Ovary (tissue), 9 donors: ENCODE measurements around the gene TMED7. TPM values are rescaled to one million over a fixed set of nuclear protein-coding genes. Genes with fewer than 3 reads are reported as not detected.

Experiments used
- DNase-seq, 5 donors: peaks; one replicate each; pipeline ENCODE4 v3.0.0-alpha.2; 2019 to 2020
- H3K27ac ChIP-seq, 2 donors: fragments of 200-600 bp; one replicate each; pipeline versions ENCODE4 v1.5.1 to v1.8.0; 2019 to 2022
- H3K27me3 ChIP-seq: fragments of 200-600 bp; one replicate; pipeline ENCODE4 v1.8.0; 2022
- H3K36me3 ChIP-seq: fragments of 200-600 bp; sonication (generic); one replicate; pipeline ENCODE4 v1.5.1; 2019
- H3K4me1 ChIP-seq: one replicate; pipeline ENCODE4 v1.8.1; 2013; ENCODE audit warnings: mild to moderate bottlenecking, moderate library complexity; ENCODE audit not compliant: insufficient read depth
- H3K4me3 ChIP-seq: fragments of 200-600 bp; sonication (generic); one replicate; pipeline ENCODE4 v1.5.1; 2017
- H3K9me3 ChIP-seq, 2 donors: fragments of 200-600 bp in 1 of 2; sonication (generic) in 1 of 2; one replicate each; pipeline versions ENCODE4 v1.5.1 to v1.8.1; 2013 to 2019; ENCODE audit warnings: mild to moderate bottlenecking in 1 of 2, moderate library complexity in 1 of 2
- CTCF ChIP-seq, 3 donors: fragments of 450-650 bp in 2 of 3; fragments of 200-600 bp in 1 of 3; IDR thresholded peaks; one replicate each; pipeline versions ENCODE4 v1.5.1 to v1.8.0; 2016 to 2022; ENCODE audit warnings: antibody characterized with exemption in 3 of 3, mild to moderate bottlenecking in 1 of 3
- EP300 ChIP-seq: sonication (generic); formaldehyde crosslinking; IDR thresholded peaks from one replicate; pipeline ENCODE4 v1.6.1; 2017; ENCODE audit warnings: antibody characterized with exemption
- POLR2A ChIP-seq: fragments of 450-650 bp; IDR thresholded peaks from one replicate; pipeline ENCODE4 v1.6.1; 2017; ENCODE audit warnings: antibody characterized with exemption, mild to moderate bottlenecking, moderate library complexity
- WGBS, 3 donors: extraction: QIAGEN DNeasy Blood & Tissue Kit in 1 of 3; methylation state at CpG; one replicate each; pipeline versions ENCODE4 v1.1.5 to v1.1.7; 2013 to 2017; 5-methylcytosine and 5-hydroxymethylcytosine counted together
- intact Hi-C, 4 donors: fragments of 100-400 bp; cut with DNase I; formaldehyde crosslinking; loops; one replicate each; pipeline versions ENCODE4 v1.11.0 to v1.15.1; 2022 to 2023
- polyA plus RNA-seq, 2 donors: library from polyadenylated mRNA; stranded (reverse); fragments of 200-250 nt in 1 of 2; fragments of 350-450 nt in 1 of 2; fragmentation: Illumina TruSeq in 1 of 2; extraction: RNeasy Lipid Tissue Mini Kit (QIAGEN cat#74804) in 1 of 2; gene quantifications; one replicate each; pipeline ENCODE4 v1.2.3, GENCODE V29; 2013 to 2014
- total RNA-seq, 7 donors: library from RNA; depleted of rRNA in 2 of 7; stranded (reverse); fragments of >200 nt in 2 of 7; fragmentation: NEBNext Ultra II Directional in 3 of 7; extraction: Animal tissue kit (Norgen Biotek cat#: 25700) in 3 of 7; gene quantifications; one replicate each; pipeline versions ENCODE4 v1.1.0 to v1.2.4, GENCODE V29; 2016 to 2023
- donor health status: DM: no; HTN: no; CAD: no; lungs with moderate emphysema.
- donor health status: DM: no; HTN: no; CAD: no.
- donor health status: Bipolar disorder and iron deficiency.
- donor health status: DM: yes; HTN: yes; CAD: no.
- donor health status: DM: no; HTN: no; CAD: no.
- donor health status: DM: yes; HTN: yes; CAD: no.

The TMED7 gene
- total and polyA plus RNA-seq, 9 donors = 28.0 to 84.2 (median 68.2) TPM

- 91 to 94% (median 93%) methylated on average over 1 of the region's 1 CpG for WGBS, 3 donors
These were observed 41.3 kb downstream of the TMED7 start for GRCh38 chr5:115584501-115584900.

GRCh38 chr5:115583474-115583873 lies 42.4 kb downstream of the TMED7 start:
- Histone ChIP-seq H3K4me1 (no peaks in the 10 kb centered on the region), H3K4me3 (no peak overlapping the region)
- TF ChIP-seq POLR2A (no peak), CTCF (IDR thresholded peaks at IDR 0.05) (no peak), EP300 (no peak)

More at GRCh38 chr5:115584501-115584900, 41.3 kb downstream of the TMED7 start:
- no peaks in the 10 kb centered on the region for H3K36me3 ChIP-seq
- TF ChIP-seq POLR2A (no peak), EP300 (no peak), CTCF (IDR thresholded peaks at IDR 0.05) (no peak)
- H3K4me3 ChIP-seq = no peak overlapping the region
- no peak overlapping the region for H3K27ac ChIP-seq
- H3K27me3 ChIP-seq = no peaks in the 10 kb centered on the region
- H3K9me3 ChIP-seq = no peaks in the 10 kb centered on the region
- no peaks in the 10 kb centered on the region for H3K4me1 ChIP-seq
- DNase-seq = no peak
- intact Hi-C loops = no loop called here

GRCh38 chr5:115580941-115581340 lies 44.9 kb downstream of the TMED7 start:
- no peak for TF ChIP-seq EP300
- no peak for TF ChIP-seq POLR2A
- TF ChIP-seq CTCF (IDR thresholded peaks at IDR 0.05) = no peak
- H3K36me3 ChIP-seq = no peaks in the 10 kb centered on the region
- H3K27ac ChIP-seq = no peak overlapping the region
- H3K4me1 ChIP-seq = no peaks in the 10 kb centered on the region
- H3K4me3 ChIP-seq = no peak overlapping the region
- intact Hi-C loops = no loop called here
- H3K9me3 ChIP-seq = no peaks in the 10 kb centered on the region
- no peaks in the 10 kb centered on the region for H3K27me3 ChIP-seq
- WGBS, 3 donors = 97% methylated on average over 2 of the region's 2 CpGs
- no peak for DNase-seq

More at GRCh38 chr5:115583474-115583873, 42.4 kb downstream of the TMED7 start:
- no peaks in the 10 kb centered on the region for H3K36me3 ChIP-seq
- H3K9me3 ChIP-seq = no peaks in the 10 kb centered on the region
- no peaks in the 10 kb centered on the region for H3K27me3 ChIP-seq
- intact Hi-C loops = no loop called here
- DNase-seq = no peak
- no peak overlapping the region for H3K27ac ChIP-seq
- WGBS, 3 donors = 59 to 77% (median 74%) methylated on average over 3 of the region's 3 CpGs

- Histone ChIP-seq H3K36me3 (no peaks in the 10 kb centered on the region), H3K4me3 (no peak overlapping the region), H3K27me3 (no peaks in the 10 kb centered on the region), H3K27ac (no peak overlapping the region), H3K9me3 (no peaks in the 10 kb centered on the region), H3K4me1 (no peaks in the 10 kb centered on the region)
- DNase-seq = no peak
- no peak for TF ChIP-seq POLR2A
- TF ChIP-seq EP300 = no peak
- no peak for TF ChIP-seq CTCF (IDR thresholded peaks at IDR 0.05)
- 88 to 93% (median 91%) methylated on average over 6 of the region's 6 CpGs for WGBS, 3 donors
- intact Hi-C loops = no loop called here
These were observed 46.1 kb downstream of the TMED7 start for GRCh38 chr5:115579747-115580173.
